ENCODE results near the gene IFT25.

IFT25 gene

DNA sequence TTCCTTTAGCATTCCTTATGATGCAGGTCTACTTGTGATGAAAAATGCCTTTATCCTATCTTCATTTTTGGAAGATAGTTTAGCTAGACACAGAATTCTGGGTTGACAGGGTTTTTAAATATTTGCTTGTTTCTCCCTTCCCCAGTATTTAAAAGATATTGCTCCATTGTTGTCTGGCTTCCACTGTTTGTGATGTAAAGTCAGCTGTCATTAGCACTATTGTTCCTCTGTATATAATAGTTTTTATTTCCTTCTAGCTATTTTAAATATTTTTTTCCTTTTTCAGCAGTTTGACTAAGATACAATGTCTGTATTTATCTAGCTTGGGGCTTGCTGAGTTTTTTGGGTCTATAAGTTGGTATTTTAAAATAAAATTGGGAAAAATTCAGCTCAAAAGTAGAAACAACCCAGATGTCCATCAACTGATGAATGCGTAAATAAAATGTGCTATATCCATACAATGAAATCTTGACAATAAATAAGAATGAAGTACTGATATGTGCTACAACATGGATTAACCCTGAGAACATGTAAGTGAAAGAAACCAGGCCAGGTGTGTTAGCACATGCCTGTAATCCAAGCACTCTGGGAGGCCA, 11.2 kb downstream of the IFT25 start:
- intact Hi-C loops (cut with DNase I): no loop called here
- DNase-seq: no peak

DNA sequence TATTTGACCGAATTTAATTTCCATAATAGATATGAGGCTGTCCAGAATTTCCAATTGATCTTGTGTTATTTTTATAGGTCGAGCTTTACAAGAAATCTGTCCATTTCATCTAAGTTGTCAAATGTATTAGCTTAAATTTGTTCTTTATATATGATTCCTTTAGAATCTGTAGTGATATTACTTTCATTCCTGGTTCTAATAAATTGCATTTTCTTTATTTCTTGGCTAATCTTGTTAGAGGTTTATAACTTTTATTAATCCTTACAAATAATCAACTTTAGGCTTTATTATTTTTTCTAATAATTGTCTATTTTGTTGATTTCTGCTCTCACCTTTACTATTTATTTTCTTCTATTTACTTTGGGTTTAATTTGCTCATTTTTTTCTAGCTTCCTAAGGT, 14.0 kb downstream of the IFT25 start:
- intact Hi-C loops (cut with DNase I): no loop called here
- DNase-seq: no peak

DNA sequence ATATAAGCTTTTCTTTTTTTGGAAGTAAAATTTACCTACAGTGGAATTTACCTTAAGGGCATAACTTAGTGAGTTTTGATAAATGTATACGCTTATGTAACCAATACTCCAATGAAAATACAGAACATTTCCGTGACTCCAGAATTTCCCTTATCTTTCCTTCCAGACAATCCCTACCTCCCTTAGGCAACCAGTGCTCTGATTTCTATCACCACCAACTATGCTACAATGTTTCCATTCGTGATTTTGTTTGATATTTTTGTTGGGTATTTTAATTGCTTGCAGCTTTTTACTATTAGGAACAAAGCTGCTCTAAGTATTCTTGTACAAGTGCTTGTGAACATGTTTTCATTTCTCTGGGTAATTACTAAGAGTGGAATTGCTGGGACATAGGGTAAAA, 14.6 kb downstream of the IFT25 start:
- intact Hi-C loops (cut with DNase I): no loop called here
- no peak for DNase-seq

DNA sequence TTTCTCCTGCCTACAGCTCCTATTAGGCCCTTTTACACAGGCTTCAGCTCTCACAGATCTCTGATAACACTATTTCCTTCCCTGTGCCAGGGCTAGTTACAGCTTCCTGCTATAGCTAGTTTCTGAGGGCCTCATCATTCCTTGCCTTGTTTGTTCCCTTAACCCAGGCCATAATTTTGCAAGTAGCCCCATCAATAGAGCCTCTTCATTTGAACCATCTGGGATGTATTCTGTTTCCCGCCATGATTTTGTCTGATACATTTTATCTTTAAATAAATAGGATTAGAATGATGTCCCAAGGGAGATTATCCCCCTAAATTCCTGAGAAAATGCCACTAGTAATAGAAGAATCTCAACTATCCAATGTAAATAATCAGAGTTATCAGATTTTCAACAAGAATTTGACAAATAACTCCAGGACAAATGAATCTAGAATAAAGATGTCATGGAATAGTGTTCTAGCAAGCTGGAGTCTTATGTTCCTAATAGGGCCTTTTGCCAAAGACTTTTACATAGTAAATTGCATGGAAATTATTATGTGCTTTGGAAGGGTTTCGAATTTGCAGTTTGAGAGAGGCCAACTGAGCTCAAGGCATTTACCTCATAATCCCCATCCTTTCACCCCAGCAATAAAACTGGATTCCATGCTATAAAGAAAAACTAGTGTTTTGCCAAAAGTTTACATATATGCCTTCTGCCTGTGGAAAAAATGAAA, 16.1 kb downstream of the IFT25 start:
- DNase-seq: no peak
- intact Hi-C loops (cut with DNase I): no loop called here

DNA sequence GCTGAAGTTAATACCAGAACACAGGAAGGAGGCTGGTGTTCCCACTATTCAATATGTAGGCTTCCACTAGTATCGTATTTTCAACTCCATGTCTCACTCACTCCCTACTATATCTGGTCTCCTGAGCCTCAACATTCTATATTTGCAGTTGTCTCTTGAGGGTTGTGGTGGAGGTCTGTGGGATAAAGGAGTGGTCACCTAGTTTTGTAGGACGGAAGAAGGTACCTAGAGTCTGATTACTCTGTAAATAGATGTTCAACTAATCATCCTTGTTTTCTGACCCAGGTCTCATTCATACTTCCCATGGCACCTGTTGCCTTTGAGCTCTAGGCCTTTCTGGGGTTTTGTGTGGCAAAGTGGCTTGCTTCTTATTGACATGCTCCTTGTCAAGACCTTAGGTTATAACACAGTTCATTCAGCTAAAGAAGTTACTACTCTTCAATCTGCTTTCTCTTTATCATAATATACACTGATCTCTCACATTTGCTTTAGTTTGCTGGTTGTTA, 18.1 kb downstream of the IFT25 start:
- intact Hi-C loops (cut with DNase I): no loop called here
- DNase-seq: no peak

DNA sequence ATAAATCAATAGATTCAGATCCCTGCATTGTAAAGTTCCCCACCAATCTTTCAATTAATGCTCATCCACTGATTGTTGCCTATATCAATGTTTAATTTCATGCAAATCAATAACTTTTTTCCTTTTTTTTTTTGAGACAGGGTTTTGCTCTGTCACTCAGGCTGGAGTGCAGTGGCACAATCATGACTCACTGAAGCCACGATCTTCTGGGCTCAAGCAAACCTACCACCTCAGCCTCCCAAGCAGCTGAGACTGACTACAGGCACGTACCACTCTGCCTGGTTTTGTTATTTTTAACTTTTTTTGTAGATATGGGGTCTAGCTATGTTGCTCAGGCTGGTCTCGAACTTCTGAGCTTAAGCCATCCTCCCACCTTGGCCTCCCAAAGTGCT, 25.8 kb downstream of the IFT25 start:
- intact Hi-C loops (cut with DNase I): no loop called here
- no peak for DNase-seq

DNA sequence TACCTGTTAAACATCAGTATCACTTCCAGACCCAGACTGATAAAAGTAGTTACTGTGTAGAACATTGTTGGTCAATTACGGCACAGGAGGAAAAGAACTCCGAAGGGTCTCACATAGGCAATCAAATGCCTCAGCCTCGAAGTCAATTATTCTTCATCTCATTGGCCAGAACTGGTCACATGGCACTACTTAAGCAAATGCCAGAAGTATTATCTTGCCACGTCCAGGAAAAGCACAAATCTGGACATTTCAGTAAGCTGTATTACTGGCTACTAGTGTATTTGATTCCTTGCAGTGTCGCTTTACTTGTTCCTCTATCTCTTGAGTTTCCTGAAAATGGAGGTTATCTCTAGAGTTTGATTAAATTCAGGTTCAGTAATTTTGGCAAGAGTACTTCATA, 27.2 kb downstream of the IFT25 start:
- DNase-seq: no peak
- intact Hi-C loops (cut with DNase I): no loop called here

DNA sequence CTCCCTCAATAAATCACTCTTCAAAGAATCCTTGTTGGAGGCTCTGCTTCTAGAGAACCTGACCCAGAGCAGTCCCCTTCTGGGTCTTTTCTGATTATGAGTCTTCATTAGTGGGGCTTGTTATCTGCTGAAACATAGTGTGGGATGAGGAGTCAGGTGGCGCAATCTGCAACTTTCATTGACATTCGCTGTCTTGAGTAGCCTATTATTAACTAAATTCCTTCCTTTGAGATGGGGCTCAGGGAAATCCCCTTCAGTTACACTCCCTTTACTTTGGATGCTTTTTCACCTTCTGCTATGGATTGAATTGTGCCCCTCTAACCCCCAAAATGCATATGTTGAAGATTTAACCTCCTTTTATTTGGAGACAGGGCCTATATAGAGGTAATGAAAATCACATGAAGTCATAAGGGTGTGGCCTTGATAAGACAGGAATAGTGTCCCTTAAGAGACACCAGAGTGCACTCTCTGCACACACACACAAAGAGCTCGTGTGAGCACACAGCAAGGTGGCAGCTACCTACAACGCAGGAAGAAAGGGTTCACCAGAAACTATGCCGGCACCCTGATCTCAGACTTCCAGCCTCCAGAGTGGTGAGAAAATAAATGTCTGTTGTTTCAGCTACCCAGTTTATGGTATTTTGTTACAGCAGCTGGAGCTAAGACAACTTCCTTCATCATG, 32.0 kb downstream of the IFT25 start:
- intact Hi-C loops (cut with DNase I): no loop called here
- peak in 1 of 10 donors; percentile 39 for DNase-seq

DNA sequence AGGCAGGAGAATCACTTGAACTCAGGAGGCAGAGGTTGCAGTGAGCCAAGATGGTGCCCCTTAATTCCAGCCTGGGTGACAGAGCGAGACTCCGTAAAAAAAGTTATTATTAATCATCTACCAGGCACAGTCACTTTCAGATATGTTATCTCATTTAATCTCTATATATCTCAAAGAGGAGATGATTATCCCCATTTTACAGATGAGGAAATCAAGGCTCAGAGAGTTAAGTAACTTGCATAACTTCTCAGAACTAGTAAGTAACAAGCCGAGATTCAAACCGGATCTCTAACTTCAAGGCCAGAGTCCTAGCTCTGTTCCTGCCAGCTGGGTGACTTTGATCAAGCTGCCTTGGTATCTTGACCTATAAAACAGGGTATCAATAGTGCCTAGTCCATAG, 34.1 kb downstream of the IFT25 start:
- intact Hi-C loops (cut with DNase I): no loop called here
- DNase-seq: no peak

DNA sequence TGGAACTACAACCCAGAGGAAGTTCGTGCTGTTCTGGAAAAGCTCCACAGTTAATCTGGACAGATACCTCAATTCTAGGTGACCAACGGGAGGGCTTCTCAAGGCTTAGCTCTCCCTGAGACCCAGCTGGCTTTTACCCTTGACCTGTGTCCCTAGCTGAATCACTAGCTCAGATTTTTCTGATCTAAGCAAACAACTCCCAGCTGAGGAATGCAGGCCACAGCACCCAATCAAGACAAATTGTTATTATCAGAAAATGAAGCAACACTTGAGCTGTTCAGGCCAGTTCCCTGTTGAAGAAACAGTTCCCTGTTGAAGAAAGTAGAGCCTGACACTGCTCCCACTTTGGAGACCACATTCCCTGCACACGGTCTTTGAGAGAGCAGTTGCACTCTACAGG, 35.6 kb downstream of the IFT25 start:
- intact Hi-C loops (cut with DNase I): no loop called here
- DNase-seq: no peak

DNA sequence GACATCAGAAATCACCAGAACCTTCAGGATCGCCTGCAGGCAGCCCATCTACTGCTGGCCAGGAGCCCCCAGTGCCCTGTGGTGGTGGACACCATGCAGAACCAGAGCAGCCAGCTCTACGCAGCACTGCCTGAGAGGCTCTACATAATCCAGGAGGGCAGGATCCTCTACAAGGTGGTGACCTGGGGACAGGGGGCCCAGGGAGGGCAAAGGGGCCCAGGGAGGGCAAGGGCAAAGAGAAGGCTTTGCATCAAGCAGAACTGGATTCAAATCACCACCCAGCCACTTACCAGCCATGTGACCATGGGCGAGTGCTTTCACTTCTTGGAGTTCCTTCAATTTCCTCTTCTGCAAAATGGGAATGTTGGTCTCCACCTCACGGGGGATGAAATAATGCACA, 39.4 kb downstream of the IFT25 start:
- DNase-seq: no peak
- intact Hi-C loops (cut with DNase I): no loop called here

DNA sequence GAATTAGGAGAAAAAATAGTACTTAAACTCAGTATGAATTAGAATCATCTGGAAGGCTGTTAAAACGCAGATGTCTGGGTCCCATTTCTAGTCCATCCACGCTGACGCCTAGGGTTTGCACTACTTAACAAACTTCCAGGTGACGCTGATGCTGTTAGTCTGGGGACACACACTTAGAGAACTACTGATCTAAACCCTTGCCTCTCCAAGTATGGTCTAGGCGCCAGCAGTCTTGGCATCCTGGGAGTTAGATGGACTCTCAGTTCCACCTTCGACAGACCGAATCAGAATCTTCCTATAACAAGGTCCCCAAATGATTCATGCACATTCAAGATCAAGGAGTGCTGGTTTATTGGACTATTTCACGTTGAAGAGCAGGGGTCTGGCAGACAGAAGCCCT, 40.0 kb downstream of the IFT25 start:
- DNase-seq: no peak
- intact Hi-C loops (cut with DNase I): no loop called here

DNA sequence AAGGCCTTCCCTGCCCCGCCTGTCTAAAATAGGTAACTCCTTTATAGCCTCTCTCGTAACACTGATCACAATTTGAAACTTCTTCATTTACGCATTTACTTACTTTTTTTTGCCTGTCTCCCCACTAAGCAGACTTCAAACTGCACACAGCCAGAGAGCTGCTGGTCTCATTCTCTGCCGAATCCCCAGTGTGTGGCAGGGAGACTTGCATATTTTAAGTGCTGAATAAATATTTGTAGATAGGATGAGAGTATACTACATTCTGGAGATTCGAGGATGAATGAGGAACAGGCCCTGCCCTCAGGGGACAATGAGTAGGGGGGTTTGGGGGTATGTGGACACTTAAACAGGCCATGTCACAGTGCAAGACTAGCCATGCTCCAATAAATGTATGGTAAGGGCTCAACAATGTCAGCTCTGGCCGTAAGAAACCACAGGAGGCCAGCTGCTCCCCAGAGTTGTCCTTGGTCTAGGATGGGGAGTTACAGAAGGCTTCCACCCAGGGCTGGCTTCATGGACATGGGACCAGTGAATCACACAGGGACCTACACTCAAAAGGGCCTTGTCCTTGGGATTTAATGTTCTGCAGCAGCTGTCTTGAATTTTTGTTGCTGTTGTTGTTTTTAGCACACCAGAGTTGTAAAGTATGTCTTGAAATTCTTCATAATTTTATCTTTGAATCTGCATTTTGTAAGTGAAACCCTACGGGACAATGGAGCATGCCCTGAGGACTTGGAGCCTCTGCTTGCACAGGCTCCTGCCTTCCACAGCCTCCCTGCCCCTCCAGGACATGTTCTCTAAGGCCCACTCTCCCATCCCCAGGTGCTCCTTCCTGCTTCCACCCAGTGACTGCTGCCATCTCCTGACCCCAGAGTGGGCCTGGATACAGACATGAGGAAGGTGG, 43.0 kb downstream of the IFT25 start:
- no peak for DNase-seq
- intact Hi-C loops (cut with DNase I): no loop called here

DNA sequence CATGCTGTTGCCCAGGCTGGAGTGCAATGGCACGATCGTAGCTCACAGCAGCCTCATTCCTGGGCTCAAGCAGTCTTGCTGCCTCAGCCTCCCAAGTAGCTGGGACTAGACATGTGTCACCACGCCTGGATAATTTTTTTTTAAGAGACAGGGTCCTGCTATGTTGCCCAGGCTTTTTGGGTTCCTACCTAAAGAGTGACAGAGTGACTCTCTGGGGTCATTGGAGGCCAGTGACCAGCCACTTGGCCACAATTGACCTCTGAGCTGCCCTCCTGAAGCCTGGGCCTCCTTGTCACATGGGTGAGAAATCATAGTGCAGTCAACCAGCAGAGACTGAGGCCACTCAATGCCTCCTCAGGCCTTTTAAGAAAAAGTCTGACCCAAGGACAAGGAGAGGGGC, 45.8 kb downstream of the IFT25 start:
- DNase-seq: peak in 1 of 10 donors; percentile 22
- intact Hi-C loops (cut with DNase I): no loop called here

DNA sequence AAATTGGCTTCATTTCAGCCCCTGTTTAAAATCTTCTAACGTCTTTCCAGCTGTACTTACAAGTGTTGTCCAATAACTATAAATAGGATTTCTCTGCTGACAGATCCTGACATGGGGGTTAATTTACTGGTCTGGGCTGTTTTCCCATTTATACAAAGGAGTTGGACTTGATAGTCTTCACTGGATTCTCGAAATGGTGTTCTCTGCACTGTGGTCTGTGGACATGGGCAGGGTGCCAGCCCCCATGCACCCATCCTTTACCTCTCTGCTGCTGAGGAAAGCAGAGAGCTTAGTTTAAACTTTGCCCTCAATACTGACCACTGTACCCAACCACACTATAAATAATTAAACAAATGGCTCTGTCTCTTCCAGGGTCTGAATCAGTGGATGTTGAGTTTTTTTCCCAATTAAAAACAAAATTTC, 46.3 kb downstream of the IFT25 start:
- peak in 2 of 10 donors; percentile 26 to 70 for DNase-seq
- intact Hi-C loops (cut with DNase I): no loop called here

DNA sequence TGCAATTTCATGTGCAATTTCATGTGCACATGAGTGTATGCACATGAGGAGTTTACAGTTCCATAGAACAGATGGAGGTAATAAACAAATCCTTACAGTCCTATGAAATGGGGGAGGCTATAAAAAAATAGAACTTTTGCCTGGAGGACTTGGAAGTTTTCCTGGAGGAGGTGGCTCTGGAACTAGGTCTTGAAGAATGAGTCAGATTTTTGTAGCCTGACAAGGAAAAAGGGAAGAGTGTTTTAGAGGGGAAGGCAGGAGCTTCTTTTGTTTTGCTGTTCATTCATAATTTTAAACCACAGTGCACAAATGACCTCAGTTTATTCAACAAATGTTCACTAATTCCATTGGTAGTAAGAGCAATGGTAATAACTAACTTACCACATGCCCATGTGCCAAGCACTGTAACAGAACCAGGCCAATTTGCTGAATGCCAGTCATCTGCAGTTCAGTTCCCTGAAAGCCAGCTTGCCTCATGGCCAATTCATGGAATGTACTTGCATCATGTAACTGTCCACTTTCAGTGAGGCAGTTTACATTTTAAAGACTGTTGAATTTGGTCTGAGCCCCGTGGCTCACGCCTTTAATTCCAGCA, 48.8 kb downstream of the IFT25 start:
- DNase-seq: no peak
- intact Hi-C loops (cut with DNase I): no loop called here

DNA sequence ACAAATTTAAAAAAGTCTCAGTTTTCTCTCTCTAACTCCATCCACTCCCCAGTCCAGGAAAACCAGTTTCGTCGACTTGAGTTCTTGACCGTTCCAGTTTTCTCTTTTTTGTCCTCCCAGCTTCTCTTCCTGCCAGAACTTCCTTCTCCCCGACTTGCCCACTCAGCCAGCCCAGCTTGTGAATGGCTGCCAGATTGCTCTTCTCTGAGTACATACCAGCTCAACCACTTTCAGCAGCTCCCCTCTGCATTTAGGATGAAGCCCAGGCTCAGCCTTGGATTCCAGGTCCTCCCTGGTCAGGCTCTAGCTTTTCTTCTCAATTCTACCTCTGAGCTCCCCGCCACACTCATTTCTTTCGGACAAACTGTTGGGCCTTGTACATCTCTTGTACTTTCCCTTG, 50.1 kb downstream of the IFT25 start:
- intact Hi-C loops (cut with DNase I): no loop called here
- peak in 3 of 10 donors; percentile 21 to 47 (median 37) for DNase-seq

DNA sequence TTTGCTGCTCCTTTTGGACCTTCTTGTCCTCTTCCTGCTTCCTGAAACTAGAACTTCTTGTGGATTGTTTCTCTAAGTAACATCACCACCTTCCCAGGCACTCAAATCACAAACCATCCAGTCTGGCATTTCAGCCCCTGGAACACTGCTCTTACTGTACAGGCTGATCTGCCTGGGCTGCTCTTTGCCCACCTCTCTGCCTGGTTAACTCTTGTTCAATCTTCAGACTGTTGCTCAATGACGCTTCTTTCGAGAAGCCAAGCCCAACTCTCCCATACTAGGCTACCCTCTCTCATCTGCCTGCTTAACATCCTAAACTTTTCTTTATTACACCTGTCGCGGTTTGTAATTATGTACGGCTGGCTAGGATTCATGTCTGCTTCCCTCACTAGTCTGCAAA, 50.9 kb downstream of the IFT25 start:
- intact Hi-C loops (cut with DNase I): no loop called here
- DNase-seq: no peak

DNA sequence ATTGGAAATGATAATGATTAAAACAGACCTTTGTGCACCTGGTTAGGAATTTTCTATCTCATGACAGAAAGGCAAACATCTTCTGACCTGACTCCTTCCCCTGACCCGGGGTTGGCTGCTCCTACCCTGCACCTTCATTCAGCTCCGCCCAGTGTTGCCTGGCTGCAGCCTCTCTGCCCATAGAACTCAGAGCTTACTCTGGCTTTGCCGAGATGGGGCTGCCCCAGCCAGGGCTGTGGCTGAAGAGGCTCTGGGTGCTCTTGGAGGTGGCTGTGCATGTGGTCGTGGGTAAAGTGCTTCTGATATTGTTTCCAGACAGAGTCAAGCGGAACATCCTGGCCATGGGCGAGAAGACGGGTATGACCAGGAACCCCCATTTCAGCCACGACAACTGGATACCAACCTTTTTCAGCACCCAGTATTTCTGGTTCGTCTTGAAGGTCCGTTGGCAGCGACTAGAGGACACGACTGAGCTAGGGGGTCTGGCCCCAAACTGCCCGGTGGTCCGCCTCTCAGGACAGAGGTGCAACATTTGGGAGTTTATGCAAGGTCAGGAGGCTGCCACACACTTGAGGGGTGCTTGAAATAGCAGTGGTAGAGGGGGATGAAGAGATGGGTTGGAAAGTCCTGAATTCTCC, 51.4 kb downstream of the IFT25 start, which contains the start of gene DIO1:
Gene DIO1 (plus strand): TSS at position 189 of the 638 bp plus-strand sequence. CDS start 24 bp downstream, at position 213.
- no peak for DNase-seq
- intact Hi-C loops (cut with DNase I): no loop called here

DNA sequence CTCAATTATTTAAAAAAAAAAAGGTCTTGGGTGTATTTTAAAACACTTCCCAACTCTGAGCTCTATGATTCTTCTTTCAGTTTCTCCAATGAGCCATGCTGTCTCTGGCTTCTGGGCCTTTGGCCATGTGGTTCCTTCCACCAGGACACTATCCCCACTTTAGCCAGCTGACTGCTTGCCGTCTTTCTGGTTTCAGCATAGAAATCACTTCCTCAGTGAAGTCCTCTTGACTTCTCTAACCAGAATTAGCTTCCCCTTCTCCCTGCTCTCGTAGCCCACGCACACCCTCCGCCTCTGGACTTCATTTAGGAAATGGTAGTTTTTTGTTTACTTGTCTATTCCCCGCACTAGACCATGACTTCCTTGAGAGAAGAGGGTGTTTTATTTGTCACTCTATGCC, 52.6 kb downstream of the IFT25 start:
- intact Hi-C loops (cut with DNase I): no loop called here
- DNase-seq: peak in 4 of 10 donors; percentile 21 to 86 (median 24)

Data from posterior cingulate gyrus (tissue), 11 donors.